ENCODE measurements around the gene SPATA13.
A peak's percentile ranks its signal among the peaks of the same experiment; 100 is the strongest.

SPATA13 gene

DNA sequence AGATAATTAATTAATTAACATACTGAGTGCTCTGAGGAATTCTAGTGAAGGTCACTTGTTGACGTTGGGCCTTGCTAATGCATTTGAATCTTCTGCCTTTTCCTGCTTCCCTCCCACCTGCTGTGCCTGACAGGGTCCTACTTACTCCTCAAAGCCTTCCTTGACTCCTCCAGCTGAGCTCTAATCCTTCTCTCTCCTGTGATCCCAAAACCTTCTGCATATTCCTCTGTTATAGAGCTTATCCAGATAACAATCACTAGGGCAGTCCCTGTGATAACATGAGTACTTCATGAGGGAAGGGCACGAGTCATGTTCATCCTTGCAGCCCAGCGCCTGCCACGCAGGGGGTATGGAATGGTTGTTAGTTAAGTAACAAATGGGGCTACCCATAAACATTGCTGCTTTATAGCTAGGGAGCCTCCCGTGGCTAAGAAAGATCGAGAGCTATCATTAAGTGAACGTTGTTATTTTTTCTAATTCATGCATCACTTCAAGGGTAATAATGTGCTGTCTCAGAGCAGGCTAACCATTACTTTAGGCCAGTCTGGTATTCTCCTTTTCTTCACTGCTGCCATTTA, 19.1 kb upstream of the SPATA13 start:
- no peak for DNase-seq (ENCODE audit: low spot score)

DNA sequence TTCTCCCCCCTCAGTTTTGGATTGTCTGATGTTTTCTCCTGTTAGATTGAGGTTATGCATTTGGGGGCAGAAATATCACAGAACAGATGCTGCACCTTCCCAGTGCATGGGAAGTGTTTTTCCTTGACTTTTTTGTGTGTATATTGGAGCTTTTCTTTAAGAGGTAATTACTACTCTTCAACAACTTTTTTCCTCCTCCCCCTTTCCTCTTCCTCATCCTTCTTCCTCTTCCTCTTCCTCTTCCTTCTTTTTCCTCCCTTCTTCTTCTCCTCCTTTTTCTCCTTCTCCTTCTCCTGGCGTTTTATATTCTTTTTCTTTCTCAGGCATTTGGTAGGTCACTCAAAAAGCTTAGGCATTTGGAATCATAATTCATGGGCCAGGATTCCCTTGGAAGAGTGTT, 18.1 kb upstream of the SPATA13 start:
- DNase-seq (ENCODE audit: low spot score): no peak

DNA sequence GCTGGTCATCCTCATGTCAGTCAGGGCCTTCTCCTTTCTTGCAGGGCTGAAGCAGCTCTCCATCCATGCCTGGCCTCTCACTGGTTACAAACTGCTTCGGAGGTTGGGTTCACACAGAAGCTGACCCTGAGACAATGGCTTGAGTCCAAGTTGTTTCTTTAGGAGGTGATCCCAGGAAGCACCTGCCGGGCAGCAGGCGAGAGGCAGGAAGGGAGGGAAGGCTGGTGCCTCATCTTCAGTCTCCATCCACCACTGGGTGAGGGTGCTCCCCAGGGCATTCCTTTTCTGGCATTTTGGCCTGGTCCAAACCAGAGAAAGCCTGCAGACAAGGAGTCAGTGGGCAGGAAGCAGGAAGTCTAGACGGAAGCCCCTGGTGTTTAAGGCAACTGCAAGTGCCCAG, 17.6 kb upstream of the SPATA13 start:
- no peak for DNase-seq (ENCODE audit: low spot score)

DNA sequence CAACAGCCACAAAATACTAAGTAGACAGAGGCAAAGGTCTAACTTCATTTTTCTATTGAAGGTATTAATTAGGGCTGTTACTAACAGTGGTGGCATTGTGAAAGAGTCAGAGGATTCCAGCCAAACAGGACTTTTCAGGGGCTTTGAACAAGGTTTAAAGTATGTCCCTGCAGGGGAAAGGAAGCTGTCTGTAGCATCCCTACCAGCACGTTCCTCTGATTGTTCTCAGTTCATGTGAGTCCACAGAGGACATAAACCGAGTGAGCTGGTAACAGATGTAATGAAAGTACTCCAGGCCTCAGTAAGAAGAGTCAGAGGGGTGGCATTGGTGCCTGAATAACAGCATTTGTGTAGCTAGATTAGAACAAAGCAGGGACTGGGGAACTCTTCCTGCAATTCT, 15.3 kb upstream of the SPATA13 start:
- no peak for DNase-seq (ENCODE audit: low spot score)

DNA sequence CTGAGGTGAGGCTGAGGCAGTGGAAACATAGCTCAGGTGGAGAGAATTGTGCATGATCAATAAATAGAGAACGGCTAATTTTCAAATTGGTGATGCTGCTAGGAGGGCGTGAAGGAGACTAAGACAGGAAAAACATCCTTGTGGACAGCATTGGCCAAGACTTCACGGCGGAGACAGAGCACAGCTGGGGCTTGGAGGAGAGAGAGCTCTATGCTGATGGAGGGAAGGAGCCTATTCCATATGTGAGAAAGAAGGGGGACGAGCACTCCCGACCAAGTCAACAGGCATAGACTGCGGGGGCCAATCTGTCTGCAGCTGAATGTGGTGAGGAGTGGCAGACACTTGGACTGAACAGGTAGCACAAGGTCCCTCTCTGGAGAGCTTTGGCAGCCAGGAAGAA, 14.8 kb upstream of the SPATA13 start:
- no peak for DNase-seq (ENCODE audit: low spot score)

DNA sequence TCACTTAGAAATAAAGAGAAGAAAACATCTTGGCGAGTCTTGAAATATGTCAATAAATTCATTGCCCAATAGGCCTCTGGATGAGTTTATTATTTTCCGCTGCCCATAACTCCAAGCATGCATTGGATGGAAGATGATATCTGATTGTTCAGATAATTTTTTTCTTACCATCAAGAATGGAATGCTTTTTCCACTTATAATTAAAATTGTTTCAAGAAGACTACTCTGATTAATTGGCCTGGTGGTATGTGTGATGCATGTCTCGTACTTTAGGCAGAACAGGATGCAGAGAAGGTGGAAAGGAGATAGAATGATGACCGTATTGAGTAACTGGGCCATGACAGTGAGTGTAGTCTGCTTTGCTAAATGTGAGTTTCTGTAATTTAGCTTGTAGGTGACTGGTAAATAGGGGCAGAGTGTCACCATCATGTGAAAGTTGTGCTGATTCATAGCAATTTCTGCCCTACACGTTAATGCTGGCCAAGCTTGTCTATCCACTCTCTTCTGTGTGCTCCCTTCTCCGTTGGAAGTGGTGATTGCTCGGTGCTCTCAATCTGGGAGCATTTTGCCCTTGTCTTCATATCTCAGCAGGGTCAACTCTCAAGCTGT, 13.5 kb upstream of the SPATA13 start:
- no peak for DNase-seq (ENCODE audit: low spot score)

DNA sequence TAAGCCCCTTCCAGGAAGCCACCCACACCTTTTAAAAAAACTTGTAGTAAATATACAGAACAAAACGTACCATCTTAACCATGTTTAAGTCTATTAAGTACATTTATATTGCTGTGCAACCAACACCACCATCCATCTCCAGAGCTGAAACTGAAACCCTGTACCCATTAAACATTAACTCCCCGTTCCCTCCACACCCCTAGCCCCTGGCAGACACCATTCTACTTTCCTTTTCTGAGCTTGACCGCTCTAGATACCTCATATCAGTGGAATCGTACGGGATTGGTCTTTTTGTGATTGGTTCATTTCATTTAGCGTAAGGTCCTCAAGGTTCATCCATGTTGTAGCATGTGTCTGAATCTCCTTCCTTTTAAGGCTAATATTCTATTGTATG, 13.0 kb upstream of the SPATA13 start:
- DNase-seq (ENCODE audit: low spot score): no peak

DNA sequence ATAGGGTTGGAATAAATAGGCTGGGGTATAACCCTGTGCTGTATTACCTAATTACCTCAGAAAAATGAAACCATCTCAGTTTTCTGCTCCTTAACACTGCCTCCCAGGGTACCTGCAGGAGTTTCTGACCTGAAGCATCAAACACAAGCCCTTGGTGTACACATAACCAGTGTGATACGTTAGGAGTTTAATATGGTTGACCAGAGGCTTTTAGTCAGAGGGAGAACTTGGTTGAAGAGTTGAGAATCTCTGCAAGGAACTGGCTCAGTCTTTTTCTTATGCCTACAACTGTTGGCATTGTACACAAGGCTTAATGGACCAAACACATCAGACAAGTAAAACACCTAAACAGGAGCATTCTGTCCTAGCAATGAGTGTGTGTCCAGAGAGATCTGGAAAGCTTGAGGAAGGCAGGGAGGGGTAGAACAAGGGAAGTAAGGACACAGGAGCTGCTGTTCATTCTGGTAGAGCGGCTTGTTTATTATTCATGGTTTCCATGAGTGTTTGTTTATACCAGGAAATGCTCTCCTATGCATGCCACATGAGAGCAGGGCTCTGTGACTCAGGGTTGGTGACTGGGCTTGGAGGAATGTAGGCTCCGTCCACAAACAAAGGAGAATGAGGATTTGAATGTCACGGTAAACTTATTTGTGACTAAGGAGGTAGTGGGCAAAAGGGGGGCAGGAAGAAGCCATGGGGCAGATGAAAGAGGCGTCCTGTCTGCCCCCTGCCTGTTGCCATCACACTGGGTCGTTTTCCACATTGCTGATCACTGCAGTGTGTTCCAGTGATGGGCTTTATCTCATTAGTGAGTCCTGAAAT, 11.9 kb upstream of the SPATA13 start:
- no peak for DNase-seq (ENCODE audit: low spot score)

DNA sequence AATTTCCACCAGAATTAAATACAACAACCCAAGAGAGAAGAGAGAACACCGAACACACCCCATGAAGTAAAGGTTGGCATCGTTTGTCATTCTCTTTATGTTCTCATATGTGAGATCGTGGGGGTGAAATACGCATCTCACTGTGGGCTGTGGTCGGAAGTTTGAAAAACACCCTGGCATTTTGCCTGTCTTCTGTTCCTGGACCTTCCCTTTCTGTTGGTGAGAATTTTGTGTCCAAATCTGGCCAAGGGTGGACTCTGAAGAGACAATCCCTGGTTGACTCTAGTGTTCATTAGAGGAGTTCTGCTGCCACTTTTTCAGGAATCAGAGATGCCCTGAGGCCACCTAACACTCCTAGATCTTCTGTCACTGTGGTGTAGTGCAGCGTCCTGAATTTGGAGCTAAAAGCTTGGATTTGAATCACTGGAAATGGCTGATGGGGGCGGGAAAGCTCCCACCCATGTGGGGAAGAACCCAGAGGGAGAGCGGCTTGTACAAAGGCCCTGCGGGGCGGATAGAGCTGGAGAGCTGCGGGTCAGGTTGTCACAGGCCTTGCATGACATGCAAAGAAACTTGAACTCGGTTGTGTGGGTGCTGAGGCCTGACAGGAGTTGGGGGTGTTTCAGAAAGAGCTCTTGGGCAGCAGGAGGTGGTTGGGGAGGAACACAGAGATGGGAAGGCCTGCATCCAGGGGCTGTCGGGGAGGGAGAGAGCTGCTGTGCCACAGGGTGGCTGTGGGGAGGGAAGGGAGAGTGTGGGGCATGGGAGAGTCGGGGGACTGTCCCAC, 11.1 kb upstream of the SPATA13 start:
- DNase-seq (ENCODE audit: low spot score): no peak

DNA sequence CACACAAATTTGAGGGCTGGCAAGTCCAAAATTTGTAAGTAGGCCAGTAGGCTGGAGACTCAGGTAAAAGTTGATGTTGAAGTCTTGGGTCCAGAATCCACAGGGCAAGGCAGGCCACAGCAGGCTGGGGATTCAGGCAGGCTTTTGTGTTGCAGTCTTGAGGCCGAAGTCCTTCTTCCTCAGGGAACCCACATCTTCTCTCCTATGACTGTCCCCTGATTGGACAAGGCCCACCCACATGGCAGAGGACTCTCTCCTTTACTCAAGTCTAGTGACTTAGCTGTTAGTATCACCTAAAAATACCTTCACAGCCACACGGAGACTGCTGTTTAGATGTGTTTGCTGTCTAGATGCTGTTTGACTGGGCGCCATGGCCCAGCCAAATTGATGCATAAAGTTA, 9.9 kb upstream of the SPATA13 start:
- DNase-seq (ENCODE audit: low spot score): no peak

DNA sequence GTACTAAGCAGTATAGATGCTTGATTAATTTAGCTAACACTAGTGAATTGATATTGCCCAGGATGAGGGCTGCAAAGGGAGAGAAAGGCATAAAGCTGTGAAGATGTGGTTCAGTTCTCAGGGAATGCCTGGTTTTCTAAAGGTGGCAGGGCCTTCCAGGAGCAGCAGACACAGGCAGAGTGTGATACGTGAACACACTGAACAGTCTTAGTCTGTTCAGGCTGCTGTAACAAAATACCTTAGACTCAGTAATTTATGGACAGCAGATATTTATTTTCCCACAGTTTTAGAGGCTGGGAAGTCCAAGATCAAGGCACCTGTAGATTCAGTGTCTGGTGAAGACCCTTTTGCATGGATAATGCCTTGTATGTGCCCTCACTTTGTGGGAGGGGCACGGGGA, 8.7 kb upstream of the SPATA13 start:
- no peak for DNase-seq (ENCODE audit: low spot score)

DNA sequence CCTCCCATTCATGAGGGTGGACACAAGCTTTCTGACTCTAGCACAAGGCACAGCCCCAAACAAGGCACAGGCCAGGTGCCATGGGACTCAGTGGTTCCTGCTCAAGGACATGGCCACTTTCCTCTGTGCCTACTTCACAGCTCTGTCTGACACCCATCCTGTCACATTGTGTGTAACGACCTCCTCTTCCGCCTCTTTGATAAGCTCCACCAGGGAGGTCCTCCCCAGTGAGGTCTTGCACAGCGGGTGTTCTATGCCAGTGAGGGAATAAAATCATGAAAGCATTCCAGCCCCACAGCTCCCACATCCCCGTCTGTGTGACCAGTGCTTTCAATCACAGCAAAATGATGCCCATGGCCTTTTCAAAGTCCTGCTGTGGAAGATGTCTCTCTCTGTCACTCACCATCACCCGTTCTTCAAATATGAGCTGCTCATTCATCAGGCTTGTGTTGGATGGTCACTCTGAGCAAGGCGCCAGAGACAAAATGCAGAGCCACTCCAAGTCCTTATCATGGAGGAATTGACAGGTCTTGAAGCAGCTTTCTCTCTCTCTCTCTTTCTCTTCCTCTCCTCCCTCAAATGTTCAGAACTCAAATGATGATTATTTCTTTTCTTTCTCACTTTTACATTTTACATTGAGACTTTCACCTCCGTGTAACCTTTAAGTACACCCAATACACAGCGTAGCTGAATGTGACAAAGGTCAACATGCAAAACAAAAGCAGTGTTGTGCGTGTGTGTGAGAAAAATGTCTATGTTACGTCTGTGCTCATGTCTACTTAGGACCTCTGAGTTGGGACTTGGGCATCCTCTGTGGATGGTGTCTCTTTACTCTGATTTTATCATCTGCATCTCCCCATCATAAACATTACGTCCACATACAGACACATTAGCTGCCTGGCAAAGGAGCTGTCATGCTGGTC, 8.0 kb upstream of the SPATA13 start:
- no peak for DNase-seq (ENCODE audit: low spot score)

DNA sequence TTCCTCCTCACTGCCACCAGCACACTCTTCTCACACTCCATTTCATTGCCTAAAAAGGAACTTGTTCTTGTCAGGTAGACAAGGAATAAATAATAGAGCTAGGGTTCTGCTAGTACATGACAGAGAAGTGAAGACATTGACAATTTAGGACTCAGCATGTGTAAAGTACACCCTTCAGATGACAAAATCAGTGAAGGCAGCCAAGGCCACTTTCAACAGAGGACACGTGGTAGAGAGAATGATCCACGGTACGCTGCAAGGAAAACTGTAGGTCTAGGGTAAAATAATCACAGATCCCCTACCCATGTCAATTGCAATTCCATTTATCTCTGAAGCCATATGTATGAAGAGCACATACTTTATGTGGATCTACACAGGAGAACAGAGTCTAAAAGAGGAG, 7.2 kb upstream of the SPATA13 start:
- no peak for DNase-seq (ENCODE audit: low spot score)

DNA sequence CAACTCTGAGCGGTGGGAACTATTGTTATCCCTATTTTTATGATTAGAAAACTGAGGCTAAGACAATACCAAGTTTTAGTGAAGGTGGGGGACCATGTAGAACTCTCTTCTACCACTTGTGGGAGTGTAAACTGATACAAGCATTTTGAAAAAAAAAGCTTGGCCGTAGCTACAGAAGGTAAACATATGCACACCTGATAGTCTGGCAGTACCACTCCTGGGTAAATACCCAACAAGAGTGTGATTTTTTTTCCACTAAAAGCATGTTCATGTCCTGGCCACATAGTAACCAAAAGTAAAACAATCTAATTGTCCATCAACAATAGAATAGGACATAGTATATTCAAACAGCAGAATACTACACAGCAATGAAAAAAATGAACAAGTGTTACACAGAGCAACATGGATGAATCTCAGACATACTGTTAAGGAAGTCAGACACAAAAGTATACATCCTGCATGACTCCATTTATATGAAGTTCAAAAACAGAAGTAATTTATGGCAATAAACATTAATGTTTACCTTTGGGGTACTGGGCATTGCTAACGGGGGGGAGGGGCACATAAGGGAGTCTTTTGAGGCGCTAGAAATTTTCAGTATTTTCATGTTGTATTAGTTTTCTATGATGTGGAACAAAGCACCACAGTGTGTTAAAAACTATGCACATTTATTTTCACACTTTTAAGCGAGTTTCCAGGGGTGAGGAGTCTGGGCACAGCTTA, 6.4 kb upstream of the SPATA13 start:
- no peak for DNase-seq (ENCODE audit: low spot score)

DNA sequence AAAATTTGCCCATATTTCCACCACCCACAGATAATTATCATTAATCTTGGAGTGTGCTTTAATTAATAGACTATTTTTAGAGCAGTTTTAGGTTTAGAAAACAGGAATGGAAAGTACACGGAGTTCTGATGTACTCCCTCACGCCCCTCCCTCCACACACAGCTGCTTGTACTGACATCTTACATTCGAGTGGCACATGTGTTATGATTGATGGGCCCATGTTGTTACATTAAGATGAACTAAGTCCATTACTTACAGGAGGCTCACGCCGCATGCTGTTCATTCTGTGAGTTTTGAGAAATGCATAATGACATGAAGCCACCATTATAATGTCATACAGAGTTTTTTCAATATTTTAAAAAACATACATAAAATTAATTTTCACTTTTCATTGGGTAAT, 1.2 kb upstream of the SPATA13 start:
- DNase-seq (ENCODE audit: low spot score): peak; percentile 48

DNA sequence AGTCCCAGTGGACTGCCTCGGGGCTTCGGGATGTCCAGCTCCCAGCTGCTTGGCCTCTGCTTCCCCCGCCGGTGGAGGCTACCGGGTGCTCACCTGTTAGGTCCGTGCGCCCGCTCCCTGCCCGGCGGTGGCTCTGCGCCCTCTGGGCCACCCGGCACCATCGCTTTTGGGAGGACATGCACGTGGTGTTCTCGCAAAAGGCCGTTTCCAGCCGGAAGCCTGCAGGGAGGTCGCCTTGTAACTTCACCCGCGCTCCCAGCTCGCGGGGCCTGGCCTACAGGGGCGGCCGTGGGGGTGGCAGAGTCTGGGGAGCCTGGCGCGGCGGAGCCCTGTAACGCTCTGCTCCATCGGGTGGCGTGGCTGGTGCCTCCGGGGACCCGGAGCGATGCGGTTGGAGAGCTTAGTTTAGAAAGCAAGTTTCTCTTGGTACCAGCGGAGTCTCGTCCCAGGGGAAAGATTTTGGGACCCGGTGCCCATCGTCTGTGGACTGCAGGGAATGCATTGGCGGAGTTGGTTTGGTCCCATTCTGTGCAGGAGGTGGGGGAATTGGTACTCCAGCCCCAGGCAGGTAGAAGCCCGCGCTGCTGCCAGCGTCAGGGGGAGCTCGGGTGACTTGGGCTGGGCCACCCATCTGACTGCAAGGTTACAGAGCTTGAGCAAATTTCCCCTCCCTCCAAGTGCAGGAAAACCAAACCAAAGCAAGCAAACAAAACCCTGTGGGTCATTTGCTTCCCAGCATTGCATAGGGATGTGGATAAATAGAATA, 673 bp downstream of the SPATA13 start:
- peak; percentile 23 for DNase-seq (ENCODE audit: low spot score)

DNA sequence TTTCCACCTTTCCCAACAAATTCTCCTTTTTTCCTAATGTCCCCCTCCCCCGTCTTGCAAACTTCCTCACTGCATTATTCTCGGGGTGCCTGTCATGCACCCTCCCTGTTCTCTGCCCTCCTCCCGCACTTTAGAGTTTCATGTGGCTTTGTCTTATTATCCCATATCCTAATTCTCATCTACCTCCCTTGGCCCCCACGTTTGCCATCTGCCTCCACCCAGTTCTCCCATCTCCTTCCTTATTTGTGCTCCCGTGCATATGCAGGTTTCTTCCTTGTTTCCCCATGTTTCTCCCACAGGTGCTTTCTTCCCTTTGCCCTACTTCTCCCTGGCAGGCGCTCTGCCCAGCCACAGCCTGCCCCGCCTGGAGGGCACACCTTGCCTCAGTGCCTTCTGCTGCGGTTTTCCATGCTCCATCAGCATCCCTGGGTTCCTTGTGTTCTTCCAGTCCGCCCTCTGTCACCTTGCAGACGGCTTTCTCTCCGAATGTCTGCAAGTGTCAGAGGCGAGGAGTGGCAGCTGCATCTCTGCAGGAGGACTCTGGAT, 1.5 kb downstream of the SPATA13 start:
- no peak for DNase-seq (ENCODE audit: low spot score)

DNA sequence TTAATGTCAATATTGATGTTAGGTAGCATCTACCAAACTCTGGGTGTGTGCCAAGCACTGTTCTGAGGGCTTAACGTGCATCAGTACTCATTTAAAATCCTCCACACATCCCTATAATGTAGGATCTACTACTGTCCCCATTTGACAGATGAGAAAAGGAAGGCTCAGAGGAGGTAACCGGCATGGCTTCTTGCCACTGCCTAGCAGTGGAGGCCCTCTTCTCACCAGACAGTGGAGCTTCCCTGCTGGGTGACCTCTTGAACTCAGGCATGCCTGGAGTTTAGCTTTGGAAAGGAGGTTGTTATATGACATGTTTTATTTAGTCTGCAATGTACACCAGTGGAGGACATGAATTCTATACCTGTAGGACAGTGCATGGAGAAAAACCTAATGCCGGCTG, 2.1 kb downstream of the SPATA13 start:
- DNase-seq (ENCODE audit: low spot score): no peak

DNA sequence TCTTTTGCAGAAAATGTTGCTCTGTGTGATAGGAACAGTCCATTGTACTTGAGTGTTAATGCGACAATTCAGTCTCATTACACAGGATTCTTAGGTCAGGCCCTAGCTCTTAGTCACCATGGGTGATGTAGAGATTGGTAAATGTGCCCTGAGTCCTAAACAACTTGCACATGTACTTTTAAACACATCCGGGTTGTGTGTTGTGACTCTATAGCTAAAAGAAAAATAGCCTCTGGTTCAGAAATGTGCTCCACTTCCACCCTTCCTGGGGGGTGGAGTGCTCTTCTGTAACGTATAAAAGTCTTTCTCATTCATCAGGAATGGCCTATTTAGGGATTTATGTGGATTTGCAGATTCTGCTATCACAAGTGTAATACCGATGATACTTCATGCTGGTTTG, 5.2 kb downstream of the SPATA13 start:
- DNase-seq (ENCODE audit: low spot score): no peak

DNA sequence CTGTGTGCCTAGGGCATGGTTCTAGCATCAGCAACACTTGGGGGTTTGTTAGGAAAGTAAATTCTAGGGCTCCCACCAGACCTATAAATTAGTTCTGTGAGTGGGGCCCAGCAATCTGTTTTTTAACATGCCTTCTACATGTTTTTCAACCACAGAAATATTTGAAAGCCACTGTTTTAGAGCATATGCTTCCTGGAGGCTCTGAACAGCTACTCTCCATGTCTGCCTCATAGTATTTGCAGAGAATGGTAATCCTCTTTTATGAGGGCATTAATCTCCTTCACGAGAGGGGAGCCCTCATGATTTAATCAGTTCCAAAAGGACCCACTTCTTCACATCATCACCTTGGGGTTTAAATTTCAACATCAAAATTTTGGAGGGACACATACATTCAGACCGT, 6.0 kb downstream of the SPATA13 start:
- no peak for DNase-seq (ENCODE audit: low spot score)

All from SK-N-DZ (cell line).